ENCODE measurements around the gene IL1RN. TPM values are rescaled to one million over a fixed set of nuclear protein-coding genes. Genes with fewer than 3 reads are reported as not detected.

The IL1RN gene
- total and polyA plus RNA-seq, 2 donors (not counting 3 experiments of a cell fraction or from before 2014, with no cell fraction given), result not detected

- no peak for DNase-seq (ENCODE audit: low read depth, low spot score)
- TF ChIP-seq EZH2 (IDR thresholded peaks at IDR 0.05; ENCODE audit: borderline replicate concordance, low read depth, low read length, severe bottlenecking) (no peak), MAX (IDR thresholded peaks at IDR 0.05; ENCODE audit: insufficient read depth, insufficient read length) (no peak), JUN (IDR thresholded peaks at IDR 0.05; ENCODE audit: borderline replicate concordance, insufficient read depth, insufficient read length, low read depth) (no peak), MYC (IDR thresholded peaks at IDR 0.05; ENCODE audit: low read depth, low read length) (no peak), POLR2AphosphoS5 (IDR thresholded peaks at IDR 0.05; ENCODE audit: insufficient read depth, low read depth, low read length) (no peak), GATA2 (IDR thresholded peaks at IDR 0.05; ENCODE audit: insufficient read depth, insufficient read length, low read depth, low read length) (no peak), POLR2A (IDR thresholded peaks at IDR 0.05; ENCODE audit: low read depth, low read length) (no peak), CTCF (IDR thresholded peaks at IDR 0.05; ENCODE audit: extremely low read depth in 1 of 2, insufficient read depth in 1 of 2, low read depth in 1 of 2, low read length in 2 of 2) (no peak), FOS (IDR thresholded peaks at IDR 0.05; ENCODE audit: borderline replicate concordance, insufficient read depth, low read length) (no peak)
- H3K4me1 ChIP-seq (ENCODE audit: control insufficient read depth, extremely low read depth, insufficient read depth, low read length), result peaks cover 11% of the 10 kb centered on the region
- no peak overlapping the region for H2AFZ ChIP-seq (ENCODE audit: low read depth, low read length)
- H3K9me1 ChIP-seq (replicated peaks; ENCODE audit: control insufficient read depth, extremely low read depth, insufficient read depth, low read length), result no peaks in the 10 kb centered on the region
- no peaks in the 10 kb centered on the region for H3K9me3 ChIP-seq (replicated peaks; ENCODE audit: control insufficient read depth, insufficient read depth, low read length)
- dilution Hi-C loops (cut with MboI; ENCODE audit: extremely low pct_ligation_motif_present, low sequenced_read_pairs), result no loop called here
- no peaks in the 10 kb centered on the region for H3K36me3 ChIP-seq (ENCODE audit: control insufficient read depth in 2 of 2, extremely low read depth in 1 of 2, insufficient read depth in 2 of 2, low read length in 2 of 2)
- no peak for FAIRE-seq
- no TSS peak for BruUV-seq (replicated peaks)
- peaks cover 0 to 2% of the 10 kb centered on the region in 2 experiments for H3K27me3 ChIP-seq (ENCODE audit: control insufficient read depth in 2 of 2, insufficient read depth in 2 of 2, low read length in 2 of 2)
- no peak overlapping the region for H3K4me2 ChIP-seq (ENCODE audit: insufficient read depth, low read length)
- POLR2A ChIA-PET, result no interaction called here
- H4K20me1 ChIP-seq (replicated peaks; ENCODE audit: control insufficient read depth, extremely low read depth, insufficient read depth, low read length), result no peaks in the 10 kb centered on the region
- no peak overlapping the region for H3K4me3 ChIP-seq (replicated peaks in 1 of 3; ENCODE audit: insufficient read depth in 1 of 3, low read depth in 1 of 3, low read length in 3 of 3)
- H3K9ac ChIP-seq (replicated peaks; ENCODE audit: extremely low read depth, insufficient read depth, low read length), result no peak overlapping the region
- no peak overlapping the region for H3K27ac ChIP-seq (ENCODE audit: insufficient read depth, low read depth, low read length)
- no peaks in the 10 kb centered on the region for H3K79me2 ChIP-seq (ENCODE audit: control insufficient read depth, insufficient read depth, low read length)
- intact Hi-C loops (cut with micrococcal nuclease), result no loop called here
- CTCF ChIA-PET, result interaction anchor here (1.1 to 2.8 kb wide), 2 partner anchors 9 to 10 kb away, joined by 4 to 23 read pairs; no protein-coding TSS in a partner anchor
Observed at GRCh38 chr2:113127646-113128570, 510 bp downstream of the IL1RN start.
